ENCODE data around the gene NSD1. TPM values are rescaled to one million over a fixed set of nuclear protein-coding genes. Genes with fewer than 3 reads are reported as not detected.

Gene NSD1
- total and polyA plus RNA-seq, 2 of the 8 experiments (the other 6 are each of a cell fraction or from before 2014, with no cell fraction given): 22.8 to 168 TPM

DNA sequence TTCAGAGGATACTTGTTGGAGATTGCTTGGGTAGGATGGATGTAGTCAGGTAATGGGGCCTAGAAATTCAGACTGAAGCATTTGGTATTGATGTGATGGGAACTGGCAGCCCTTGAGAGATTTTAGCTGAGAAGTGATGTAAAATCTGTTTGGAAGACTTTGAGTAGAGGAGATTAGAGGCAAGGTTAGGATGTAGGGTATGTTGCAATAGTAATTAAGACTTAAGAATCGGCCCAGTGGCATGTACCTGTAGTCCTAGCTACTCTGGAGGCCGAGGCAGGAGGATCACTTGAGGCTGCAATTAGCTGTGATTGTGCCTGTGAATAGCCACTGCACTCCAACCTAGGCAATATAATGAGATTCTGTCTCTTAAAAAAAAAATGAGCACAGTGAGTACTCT is 6.7 kb downstream of the NSD1 start:
- H3K79me2 ChIP-seq (ENCODE audit: control insufficient read depth in 1 of 2, insufficient read depth in 2 of 2, low read length in 2 of 2): peaks cover 46 to 100% of the 10 kb centered on the region in 2 experiments
- ChIA-PET POLR2A (ENCODE audit: partially characterized antibody) (interaction anchor here (0.9 to 14.2 kb wide), 9 partner anchors 7 to 162 kb away, joined by 3 to 139 read pairs (median 13); partner anchors contain the start of genes NSD1, PRELID1 and RAB24), CTCF (ENCODE audit: partially characterized antibody) (interaction anchor here (0.6 to 1.0 kb wide), 2 partner anchors 15 to 26 kb away, joined by 3 to 8 read pairs; no protein-coding TSS in a partner anchor)
- H2BK12ac ChIP-seq (ENCODE audit: low read depth, low read length): no peak overlapping the region
- H3K4me1 ChIP-seq (replicated peaks in 1 of 4; ENCODE audit: control insufficient read depth in 3 of 4, insufficient read depth in 4 of 4, low read length in 3 of 4): peaks cover 1 to 12% (median 5%) of the 10 kb centered on the region in 4 experiments; a peak in 5 of 7 replicates
- peaks cover 8 to 69% (median 40%) of the 10 kb centered on the region in 4 experiments for H3K36me3 ChIP-seq (ENCODE audit: control insufficient read depth in 2 of 4, insufficient read depth in 4 of 4, low read length in 3 of 4)
- no peak overlapping the region for H4K91ac ChIP-seq (replicated peaks; ENCODE audit: insufficient read length, low read length)
- no peak overlapping the region for H3K4me3 ChIP-seq (ENCODE audit: extremely low read depth in 1 of 4, insufficient read depth in 2 of 4, low read depth in 3 of 4, low read length in 4 of 4)
- H2AFZ ChIP-seq (ENCODE audit: low read length): no peak overlapping the region
- no peak overlapping the region for H2BK20ac ChIP-seq (ENCODE audit: low read length)
- no peak overlapping the region for H2BK120ac ChIP-seq (replicated peaks; ENCODE audit: low read depth, low read length)
- H3K27ac ChIP-seq (ENCODE audit: low read depth, low read length): no peak overlapping the region
- H2AK5ac ChIP-seq (ENCODE audit: low read depth, low read length): no peak overlapping the region
- no peak overlapping the region for H3K4me2 ChIP-seq (ENCODE audit: insufficient read depth in 1 of 2, low read depth in 2 of 2, low read length in 2 of 2)
- H2BK5ac ChIP-seq (ENCODE audit: low read depth, low read length): no peak overlapping the region
- no peak overlapping the region for H4K8ac ChIP-seq (ENCODE audit: extremely low read depth, insufficient read depth, low read length)
- 0 out of 2 replicates have a peak, but pooled peaks cover 2% of the 10 kb centered on the region for H3K23me2 ChIP-seq (ENCODE audit: low read depth, low read length)
- TF ChIP-seq, protein P1, sequence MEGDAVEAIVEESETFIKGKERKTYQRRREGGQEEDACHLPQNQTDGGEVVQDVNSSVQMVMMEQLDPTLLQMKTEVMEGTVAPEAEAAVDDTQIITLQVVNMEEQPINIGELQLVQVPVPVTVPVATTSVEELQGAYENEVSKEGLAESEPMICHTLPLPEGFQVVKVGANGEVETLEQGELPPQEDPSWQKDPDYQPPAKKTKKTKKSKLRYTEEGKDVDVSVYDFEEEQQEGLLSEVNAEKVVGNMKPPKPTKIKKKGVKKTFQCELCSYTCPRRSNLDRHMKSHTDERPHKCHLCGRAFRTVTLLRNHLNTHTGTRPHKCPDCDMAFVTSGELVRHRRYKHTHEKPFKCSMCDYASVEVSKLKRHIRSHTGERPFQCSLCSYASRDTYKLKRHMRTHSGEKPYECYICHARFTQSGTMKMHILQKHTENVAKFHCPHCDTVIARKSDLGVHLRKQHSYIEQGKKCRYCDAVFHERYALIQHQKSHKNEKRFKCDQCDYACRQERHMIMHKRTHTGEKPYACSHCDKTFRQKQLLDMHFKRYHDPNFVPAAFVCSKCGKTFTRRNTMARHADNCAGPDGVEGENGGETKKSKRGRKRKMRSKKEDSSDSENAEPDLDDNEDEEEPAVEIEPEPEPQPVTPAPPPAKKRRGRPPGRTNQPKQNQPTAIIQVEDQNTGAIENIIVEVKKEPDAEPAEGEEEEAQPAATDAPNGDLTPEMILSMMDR (IDR thresholded peaks at IDR 0.05; ENCODE audit: control extremely low read depth in 1 of 3, insufficient read depth in 1 of 3, low read depth in 1 of 3, low read length in 3 of 3): no peak
- TF ChIP-seq TBP (IDR thresholded peaks at IDR 0.05; ENCODE audit: low read depth, low read length): no peak
- TF ChIP-seq CHD2 (IDR thresholded peaks at IDR 0.05; ENCODE audit: low read length): no peak
- TF ChIP-seq CBX5 (IDR thresholded peaks at IDR 0.05; ENCODE audit: low read depth, low read length): no peak
- TF ChIP-seq SRF (IDR thresholded peaks at IDR 0.05; ENCODE audit: low read depth, low read length): no peak
- no peak for TF ChIP-seq SP1 (IDR thresholded peaks at IDR 0.05; ENCODE audit: low read depth, low read length)
- no peak for TF ChIP-seq RXRA (IDR thresholded peaks at IDR 0.05; ENCODE audit: insufficient read depth, low read depth, low read length)
- TF ChIP-seq, protein P2, sequence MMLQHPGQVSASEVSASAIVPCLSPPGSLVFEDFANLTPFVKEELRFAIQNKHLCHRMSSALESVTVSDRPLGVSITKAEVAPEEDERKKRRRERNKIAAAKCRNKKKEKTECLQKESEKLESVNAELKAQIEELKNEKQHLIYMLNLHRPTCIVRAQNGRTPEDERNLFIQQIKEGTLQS (IDR thresholded peaks at IDR 0.05; ENCODE audit: insufficient read depth, low read depth, low read length): no peak
- TF ChIP-seq PHF8 (conservative IDR thresholded peaks at IDR 0.05; ENCODE audit: low read depth, low read length): no peak
- H2BK15ac ChIP-seq (ENCODE audit: low read length): no peak overlapping the region
- no peak for DNase-seq (ENCODE audit: low read depth in 1 of 2, low spot score in 2 of 2)
- H3K9ac ChIP-seq (replicated peaks in 1 of 4; ENCODE audit: extremely low read depth in 1 of 4, low read depth in 3 of 4, low read length in 3 of 4): no peak overlapping the region; a peak in 1 of 7 replicates
- no peak overlapping the region for H3K56ac ChIP-seq (replicated peaks; ENCODE audit: insufficient read length, low read depth, low read length)
- FAIRE-seq: no peak
- H3K79me1 ChIP-seq (ENCODE audit: low read depth, low read length): peaks cover 2% of the 10 kb centered on the region; the same call in 1 of the 2 replicates
- H3K23ac ChIP-seq (ENCODE audit: insufficient read length): no peak overlapping the region
- H4K5ac ChIP-seq (ENCODE audit: insufficient read length, low read depth, low read length): no peak overlapping the region
- H3K14ac ChIP-seq (ENCODE audit: insufficient read length): no peak overlapping the region
- no peak overlapping the region for H3K4ac ChIP-seq (replicated peaks; ENCODE audit: insufficient read length, low read depth, low read length)
- WGBS, 2 experiments (ENCODE audit: extremely low coverage in 1 of 2, insufficient coverage in 1 of 2, insufficient read length in 1 of 2, insufficient replicate concordance in 2 of 2, low coverage in 1 of 2, low lambda C conversion rate in 2 of 2, missing lambda C conversion rate in 1 of 2): 96% methylated on average over 2 of the region's 2 CpGs; no CpG with 5 or more reads in 1 of the 2 experiments
- H3K18ac ChIP-seq (ENCODE audit: extremely low read depth, low read length): no peak overlapping the region
- H3K27me3 ChIP-seq (replicated peaks in 1 of 4; ENCODE audit: control insufficient read depth in 3 of 4, extremely low read depth in 1 of 4, insufficient read depth in 3 of 4, low read length in 3 of 4): no peaks in the 10 kb centered on the region
- peaks cover 18 to 24% of the 10 kb centered on the region in 2 experiments for H4K20me1 ChIP-seq (replicated peaks in 1 of 2; ENCODE audit: control insufficient read depth in 1 of 2, insufficient read depth in 2 of 2, low read length in 2 of 2)
- no peaks in the 10 kb centered on the region for H3K9me3 ChIP-seq (ENCODE audit: insufficient read depth in 2 of 2, low read depth in 1 of 2, low read length in 1 of 2)
